Smooth muscle cell (in vitro differentiated cells): Measurements from ENCODE around the gene PEAK3. TPM values are rescaled to one million over a fixed set of nuclear protein-coding genes. Genes with fewer than 3 reads are reported as not detected.

Experiments used
- DNase-seq: peaks from one replicate; lab custom pipeline; 2025; ENCODE audit not compliant: unreplicated experiment; lab: John Stamatoyannopoulos, UW
- H2AFZ ChIP-seq: fragments of 200-600 bp; sonication (generic); 2 replicates; pipeline ENCODE4 v1.6.0; 2016; ENCODE audit warnings: antibody characterized with exemption, low read depth, mild to moderate bottlenecking
- H3F3A ChIP-seq: fragments of 200-600 bp; sonication (generic); 2 replicates; pipeline ENCODE4 v1.6.0; 2017; ENCODE audit warnings: antibody characterized with exemption, low read depth
- H3K27ac ChIP-seq: fragments of 200-600 bp; sonication (generic); 2 replicates; pipeline ENCODE4 v1.5.1; 2016; ENCODE audit warnings: low read depth, mild to moderate bottlenecking
- H3K27me3 ChIP-seq: fragments of 200-600 bp; sonication (generic); 2 replicates; pipeline ENCODE4 v1.6.1; 2016; ENCODE audit warnings: low read depth, mild to moderate bottlenecking
- H3K36me3 ChIP-seq: fragments of 200-600 bp; sonication (generic); 2 replicates; pipeline ENCODE4 v1.5.1; 2016; ENCODE audit warnings: low read depth
- H3K4me1 ChIP-seq: fragments of 200-600 bp; sonication (generic); 2 replicates; pipeline ENCODE4 v1.5.1; 2016; ENCODE audit warnings: low read depth
- H3K4me2 ChIP-seq: fragments of 200-600 bp; sonication (generic); 2 replicates; pipeline ENCODE4 v1.6.0; 2016; ENCODE audit warnings: mild to moderate bottlenecking
- H3K4me3 ChIP-seq: fragments of 200-600 bp; sonication (generic); 2 replicates; pipeline ENCODE4 v1.5.1; 2016; ENCODE audit warnings: mild to moderate bottlenecking
- H3K79me2 ChIP-seq: fragments of 200-600 bp; sonication (generic); 2 replicates; pipeline ENCODE4 v1.6.0; 2016; ENCODE audit warnings: low read depth, mild to moderate bottlenecking
- H3K9ac ChIP-seq: fragments of 200-600 bp; sonication (generic); 2 replicates; pipeline ENCODE4 v1.6.0; 2016; ENCODE audit warnings: low read depth
- H3K9me3 ChIP-seq: fragments of 200-600 bp; sonication (generic); replicated peaks from 2 replicates; pipeline ENCODE4 v1.5.1; 2016; ENCODE audit warnings: low read depth
- H4K20me1 ChIP-seq: fragments of 200-600 bp; sonication (generic); 2 replicates; pipeline ENCODE4 v1.6.0; 2016; ENCODE audit warnings: low read depth
- WGBS: methylation state at CpG from one replicate; pipeline ENCODE4 v1.1.7; 2016; ENCODE audit warnings: low lambda C conversion rate; 5-methylcytosine and 5-hydroxymethylcytosine counted together
- polyA plus RNA-seq: library from polyadenylated mRNA; unstranded; fragments of >200 nt; fragmentation: Nextera tagmentation; extraction: Ambion mirVana; gene quantifications from 2 replicates; pipeline ENCODE4 v1.2.1, GENCODE V29; 2016
- total RNA-seq: library from RNA; depleted of rRNA; stranded (reverse); fragments of >200 nt; gene quantifications from 2 replicates; pipeline ENCODE4 v1.2.3, GENCODE V29; 2014
- TF ChIP-seq, protein P1 (sequence below): fragments of 200-600 bp; sonication (generic); IDR thresholded peaks from 2 replicates; pipeline ENCODE4 v1.5.1; 2017; ENCODE audit warnings: borderline replicate concordance, mild to moderate bottlenecking, antibody characterized with exemption; ENCODE audit not compliant: insufficient read depth, poor library complexity, severe bottlenecking

Gene PEAK3
- total and polyA plus RNA-seq, 2 experiments from 2014 or later, result 0.71 TPM; not detected in 1

DNA sequence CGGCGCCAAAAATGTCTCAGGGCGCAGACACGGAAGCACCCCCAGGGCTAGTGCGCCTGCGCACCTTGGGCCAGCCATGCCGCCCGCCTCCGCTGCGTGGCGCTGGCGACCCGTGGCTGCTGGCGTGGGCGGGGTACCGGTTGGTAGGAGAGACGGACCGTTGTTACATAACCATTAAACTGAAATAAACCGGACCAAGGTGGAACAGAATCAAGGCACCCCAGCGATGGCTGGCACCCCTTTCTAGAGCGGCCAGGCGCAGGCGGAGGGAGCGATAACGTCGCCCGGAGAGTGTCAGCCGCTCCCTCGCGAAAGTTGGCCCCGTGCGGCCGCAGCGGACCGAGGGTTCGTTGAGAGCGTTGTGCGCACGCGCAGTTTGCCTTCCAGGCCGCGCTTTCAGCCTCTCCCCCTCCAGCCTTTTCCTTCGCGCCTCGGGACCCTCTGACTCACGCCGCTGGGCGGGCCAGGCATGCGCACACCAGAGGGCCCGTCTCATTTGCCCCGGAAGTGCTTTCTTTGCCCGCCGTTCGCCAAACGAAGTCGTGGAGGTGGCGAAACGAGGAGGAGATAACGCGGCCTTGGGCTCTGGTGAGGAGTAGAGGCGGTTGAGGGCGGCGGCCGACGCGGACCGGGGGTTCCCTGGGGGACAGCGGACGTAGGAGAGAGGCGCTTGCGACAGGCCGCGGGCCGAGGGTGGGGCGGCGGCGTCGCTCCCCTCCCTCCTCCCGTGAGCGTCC lies 45.5 kb downstream of the PEAK3 start, which contains the start of the genes PLEKHJ1 and SF3A2:
Gene PLEKHJ1 (minus strand): TSS at position 16 of the 737 bp plus-strand sequence. CDS start 81 bp downstream, outside the sequence.
Gene SF3A2 (plus strand): TSS at position 511 of the 737 bp plus-strand sequence. CDS start 6,595 bp downstream, outside the sequence.
- TF ChIP-seq, protein P1, sequence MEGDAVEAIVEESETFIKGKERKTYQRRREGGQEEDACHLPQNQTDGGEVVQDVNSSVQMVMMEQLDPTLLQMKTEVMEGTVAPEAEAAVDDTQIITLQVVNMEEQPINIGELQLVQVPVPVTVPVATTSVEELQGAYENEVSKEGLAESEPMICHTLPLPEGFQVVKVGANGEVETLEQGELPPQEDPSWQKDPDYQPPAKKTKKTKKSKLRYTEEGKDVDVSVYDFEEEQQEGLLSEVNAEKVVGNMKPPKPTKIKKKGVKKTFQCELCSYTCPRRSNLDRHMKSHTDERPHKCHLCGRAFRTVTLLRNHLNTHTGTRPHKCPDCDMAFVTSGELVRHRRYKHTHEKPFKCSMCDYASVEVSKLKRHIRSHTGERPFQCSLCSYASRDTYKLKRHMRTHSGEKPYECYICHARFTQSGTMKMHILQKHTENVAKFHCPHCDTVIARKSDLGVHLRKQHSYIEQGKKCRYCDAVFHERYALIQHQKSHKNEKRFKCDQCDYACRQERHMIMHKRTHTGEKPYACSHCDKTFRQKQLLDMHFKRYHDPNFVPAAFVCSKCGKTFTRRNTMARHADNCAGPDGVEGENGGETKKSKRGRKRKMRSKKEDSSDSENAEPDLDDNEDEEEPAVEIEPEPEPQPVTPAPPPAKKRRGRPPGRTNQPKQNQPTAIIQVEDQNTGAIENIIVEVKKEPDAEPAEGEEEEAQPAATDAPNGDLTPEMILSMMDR, result peak; percentile 93
- Histone ChIP-seq H3K27me3 (no peaks in the 10 kb centered on the region), H3K4me1 (peaks cover 39% of the 10 kb centered on the region), H4K20me1 (peaks cover 53% of the 10 kb centered on the region), H3K36me3 (no peaks in the 10 kb centered on the region), H3K9ac (peak within 1 kb of the TSS; percentile 87), H3K79me2 (peaks cover 77% of the 10 kb centered on the region), H3F3A (peaks cover 4% of the 10 kb centered on the region), H3K4me2 (peak within 1 kb of the TSS; percentile 98), H3K27ac (peak within 1 kb of the TSS; percentile 93), H2AFZ (peak within 1 kb of the TSS; percentile 60), H3K4me3 (peak within 1 kb of the TSS; percentile 98), H3K9me3 (no peaks in the 10 kb centered on the region)
- WGBS, result under 1% methylated on average over 72 of the region's 80 CpGs
- DNase-seq, result peak; percentile 99

DNA sequence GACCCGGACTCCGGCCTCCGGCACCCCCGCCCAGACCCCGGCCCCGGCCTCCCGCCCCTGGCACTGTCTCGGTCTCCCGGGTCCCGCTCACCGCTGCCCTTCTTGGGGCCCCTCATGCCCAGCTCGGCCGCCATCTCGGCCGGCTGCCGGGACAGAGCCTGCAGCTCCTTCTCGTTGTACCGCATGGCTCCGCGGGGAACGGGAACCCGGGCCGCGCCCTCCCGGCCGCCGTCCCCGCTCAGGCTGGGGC lies 46.0 kb downstream of the PEAK3 start:
- peak overlapping the region; percentile 98 for H3K4me3 ChIP-seq
- peak overlapping the region; percentile 93 for H3K27ac ChIP-seq
- TF ChIP-seq, protein P1, result no peak
- peak overlapping the region; percentile 60 for H2AFZ ChIP-seq
- H4K20me1 ChIP-seq, result peaks cover 52% of the 10 kb centered on the region
- DNase-seq, result no peak
- peaks cover 73% of the 10 kb centered on the region for H3K79me2 ChIP-seq
- peak overlapping the region; percentile 87 for H3K9ac ChIP-seq
- no peaks in the 10 kb centered on the region for H3K9me3 ChIP-seq
- H3K4me2 ChIP-seq, result peak overlapping the region; percentile 98
- peaks cover 39% of the 10 kb centered on the region for H3K4me1 ChIP-seq
- H3K36me3 ChIP-seq, result no peaks in the 10 kb centered on the region
- H3K27me3 ChIP-seq, result no peaks in the 10 kb centered on the region
- 0% methylated on average over 15 of the region's 28 CpGs for WGBS
- H3F3A ChIP-seq, result peaks cover 7% of the 10 kb centered on the region

DNA sequence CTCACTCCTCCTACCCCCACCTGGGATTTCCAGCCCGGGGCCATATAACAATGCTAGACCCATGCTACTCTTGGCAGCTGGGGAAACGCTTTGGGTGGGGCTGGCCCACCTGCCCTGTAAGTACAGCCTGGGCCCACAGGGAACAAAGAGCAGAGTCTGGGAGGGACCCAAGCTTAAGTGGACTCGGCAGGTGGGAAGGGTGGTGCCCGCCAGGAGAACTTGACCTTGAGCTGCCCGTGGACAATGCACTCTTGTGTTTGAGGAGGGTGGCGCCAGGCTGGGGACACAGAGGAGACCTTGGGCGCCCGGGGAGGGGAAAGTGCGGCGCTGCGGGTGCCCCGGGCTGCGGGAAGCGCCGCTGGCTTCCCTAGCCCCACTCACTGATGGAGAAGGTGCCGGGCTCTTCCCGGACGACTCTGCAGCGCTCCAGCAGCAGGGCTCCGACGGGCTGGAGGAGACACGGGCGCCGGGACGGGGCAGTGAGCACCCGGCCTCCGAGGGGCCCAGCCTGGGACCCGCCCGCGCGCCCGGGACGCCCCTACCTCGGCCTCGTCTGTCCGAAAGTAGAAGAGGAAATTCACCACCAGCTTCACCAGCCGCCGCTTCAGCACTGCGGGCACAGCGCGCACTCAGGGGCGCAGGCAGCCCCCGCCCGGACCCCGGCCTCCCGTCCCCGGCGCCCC lies 46.5 kb downstream of the PEAK3 start:
- Histone ChIP-seq H3K4me1 (peaks cover 39% of the 10 kb centered on the region), H3K9me3 (no peaks in the 10 kb centered on the region), H3F3A (peaks cover 11% of the 10 kb centered on the region), H3K27me3 (no peaks in the 10 kb centered on the region), H3K79me2 (peaks cover 68% of the 10 kb centered on the region), H3K27ac (peak overlapping the region; percentile 93), H3K4me2 (peak overlapping the region; percentile 98), H2AFZ (peak overlapping the region; percentile 60), H3K4me3 (peak overlapping the region; percentile 98), H3K36me3 (no peaks in the 10 kb centered on the region), H3K9ac (peak overlapping the region; percentile 87), H4K20me1 (peaks cover 51% of the 10 kb centered on the region)
- no peak for DNase-seq
- TF ChIP-seq, protein P1, result no peak
- WGBS, result 2% methylated on average over 37 of the region's 48 CpGs
